ENCODE measurements around the gene CFP.
"Not testable (repeated sequence)": the region's sequence is repeated elsewhere in the genome, so short reads cannot be mapped to it uniquely, and the experiment has no call there.

The CFP gene

DNA sequence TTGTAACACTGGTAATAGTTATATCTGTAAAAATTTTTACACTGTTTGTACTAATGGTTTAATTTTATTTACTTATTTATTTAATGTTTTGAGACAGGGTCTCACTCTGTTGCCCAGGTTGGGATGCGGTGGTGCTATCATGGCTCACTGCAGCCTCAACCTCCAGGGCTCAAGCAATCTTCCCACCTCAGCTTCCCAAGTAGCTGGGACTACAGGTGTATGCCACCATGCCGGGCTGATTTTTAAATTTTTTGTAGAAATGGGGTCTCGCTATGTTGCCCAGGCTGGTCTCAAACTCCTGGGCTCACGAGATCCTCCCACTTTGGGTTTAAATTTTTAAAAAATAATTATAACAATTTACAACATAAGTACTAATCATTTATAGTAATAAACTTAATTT lies 26.6 kb downstream of the CFP start:
- H3K27ac ChIP-seq (ENCODE audit: low read depth, low read length); H3K9me3 ChIP-seq (ENCODE audit: insufficient read depth, low read depth, low read length); H3K4me1 ChIP-seq (ENCODE audit: insufficient read depth, low read length); H3K27me3 ChIP-seq (ENCODE audit: insufficient read depth, low read length); H3K36me3 ChIP-seq (ENCODE audit: insufficient read depth, low read length); H3K9ac ChIP-seq (ENCODE audit: low read depth, low read length); H3K4me3 ChIP-seq (ENCODE audit: low read length): not testable (repeated sequence)
- 100% methylated on average over 1 of the region's 4 CpGs for WGBS

GRCh38 chrX:47597222-47597621 lies 32.5 kb downstream of the CFP start:
- Histone ChIP-seq H3K4me1 (ENCODE audit: insufficient read depth, low read length) (no peaks in the 10 kb centered on the region), H3K9ac (ENCODE audit: low read depth, low read length) (no peak overlapping the region), H3K27ac (ENCODE audit: low read depth, low read length) (no peak overlapping the region), H3K36me3 (ENCODE audit: insufficient read depth, low read length) (no peaks in the 10 kb centered on the region), H3K27me3 (ENCODE audit: insufficient read depth, low read length) (no peaks in the 10 kb centered on the region), H3K4me3 (ENCODE audit: low read length) (no peak overlapping the region), H3K9me3 (ENCODE audit: insufficient read depth, low read depth, low read length) (no peaks in the 10 kb centered on the region)
- 100% methylated on average over 2 of the region's 3 CpGs for WGBS

- H3K4me3 ChIP-seq (ENCODE audit: low read length) = no peak overlapping the region
- H3K27ac ChIP-seq (ENCODE audit: low read depth, low read length) = no peak overlapping the region
- H3K9ac ChIP-seq (ENCODE audit: low read depth, low read length) = no peak overlapping the region
- 90% methylated on average over 2 of the region's 2 CpGs for WGBS
- H3K4me1 ChIP-seq (ENCODE audit: insufficient read depth, low read length) = no peaks in the 10 kb centered on the region
- H3K27me3 ChIP-seq (ENCODE audit: insufficient read depth, low read length) = no peaks in the 10 kb centered on the region
- H3K36me3 ChIP-seq (ENCODE audit: insufficient read depth, low read length) = no peaks in the 10 kb centered on the region
- H3K9me3 ChIP-seq (ENCODE audit: insufficient read depth, low read depth, low read length) = no peaks in the 10 kb centered on the region
Measured at GRCh38 chrX:47596256-47596655, 33.5 kb downstream of the CFP start.

- Histone ChIP-seq H3K27me3 (ENCODE audit: insufficient read depth, low read length) (no peaks in the 10 kb centered on the region), H3K9me3 (ENCODE audit: insufficient read depth, low read depth, low read length) (no peaks in the 10 kb centered on the region), H3K4me1 (ENCODE audit: insufficient read depth, low read length) (no peaks in the 10 kb centered on the region), H3K36me3 (ENCODE audit: insufficient read depth, low read length) (no peaks in the 10 kb centered on the region), H3K4me3 (ENCODE audit: low read length) (no peak overlapping the region), H3K27ac (ENCODE audit: low read depth, low read length) (no peak overlapping the region), H3K9ac (ENCODE audit: low read depth, low read length) (no peak overlapping the region)
- 91% methylated on average over 1 of the region's 1 CpG for WGBS
Measured at GRCh38 chrX:47595716-47596251, 33.9 kb downstream of the CFP start.

GRCh38 chrX:47593522-47593921 lies 36.2 kb downstream of the CFP start:
- WGBS = 92% methylated on average over 3 of the region's 4 CpGs
- H3K4me1 ChIP-seq (ENCODE audit: insufficient read depth, low read length) = no peaks in the 10 kb centered on the region
- H3K27me3 ChIP-seq (ENCODE audit: insufficient read depth, low read length) = no peaks in the 10 kb centered on the region
- H3K27ac ChIP-seq (ENCODE audit: low read depth, low read length) = no peak overlapping the region
- H3K36me3 ChIP-seq (ENCODE audit: insufficient read depth, low read length) = no peaks in the 10 kb centered on the region
- no peak overlapping the region for H3K9ac ChIP-seq (ENCODE audit: low read depth, low read length)
- no peaks in the 10 kb centered on the region for H3K9me3 ChIP-seq (ENCODE audit: insufficient read depth, low read depth, low read length)
- H3K4me3 ChIP-seq (ENCODE audit: low read length) = no peak overlapping the region

GRCh38 chrX:47590984-47591383 lies 38.7 kb downstream of the CFP start:
- H3K4me1 ChIP-seq (ENCODE audit: insufficient read depth, low read length) = no peaks in the 10 kb centered on the region
- H3K9ac ChIP-seq (ENCODE audit: low read depth, low read length) = no peak overlapping the region
- no peak overlapping the region for H3K27ac ChIP-seq (ENCODE audit: low read depth, low read length)
- H3K27me3 ChIP-seq (ENCODE audit: insufficient read depth, low read length) = no peaks in the 10 kb centered on the region
- no peaks in the 10 kb centered on the region for H3K9me3 ChIP-seq (ENCODE audit: insufficient read depth, low read depth, low read length)
- no peaks in the 10 kb centered on the region for H3K36me3 ChIP-seq (ENCODE audit: insufficient read depth, low read length)
- WGBS = 92% methylated on average over 5 of the region's 5 CpGs
- no peak overlapping the region for H3K4me3 ChIP-seq (ENCODE audit: low read length)

GRCh38 chrX:47587906-47588735 lies 41.6 kb downstream of the CFP start:
- H3K27ac ChIP-seq (ENCODE audit: low read depth, low read length) = no peak overlapping the region
- H3K27me3 ChIP-seq (ENCODE audit: insufficient read depth, low read length) = no peaks in the 10 kb centered on the region
- peaks cover 4% of the 10 kb centered on the region; the same call in 1 of the 2 replicates for H3K36me3 ChIP-seq (ENCODE audit: insufficient read depth, low read length)
- no peak overlapping the region for H3K9ac ChIP-seq (ENCODE audit: low read depth, low read length)
- no peaks in the 10 kb centered on the region for H3K9me3 ChIP-seq (ENCODE audit: insufficient read depth, low read depth, low read length)
- WGBS = 94% methylated on average over 16 of the region's 16 CpGs
- no peaks in the 10 kb centered on the region for H3K4me1 ChIP-seq (ENCODE audit: insufficient read depth, low read length)
- H3K4me3 ChIP-seq (ENCODE audit: low read length) = no peak overlapping the region

DNA sequence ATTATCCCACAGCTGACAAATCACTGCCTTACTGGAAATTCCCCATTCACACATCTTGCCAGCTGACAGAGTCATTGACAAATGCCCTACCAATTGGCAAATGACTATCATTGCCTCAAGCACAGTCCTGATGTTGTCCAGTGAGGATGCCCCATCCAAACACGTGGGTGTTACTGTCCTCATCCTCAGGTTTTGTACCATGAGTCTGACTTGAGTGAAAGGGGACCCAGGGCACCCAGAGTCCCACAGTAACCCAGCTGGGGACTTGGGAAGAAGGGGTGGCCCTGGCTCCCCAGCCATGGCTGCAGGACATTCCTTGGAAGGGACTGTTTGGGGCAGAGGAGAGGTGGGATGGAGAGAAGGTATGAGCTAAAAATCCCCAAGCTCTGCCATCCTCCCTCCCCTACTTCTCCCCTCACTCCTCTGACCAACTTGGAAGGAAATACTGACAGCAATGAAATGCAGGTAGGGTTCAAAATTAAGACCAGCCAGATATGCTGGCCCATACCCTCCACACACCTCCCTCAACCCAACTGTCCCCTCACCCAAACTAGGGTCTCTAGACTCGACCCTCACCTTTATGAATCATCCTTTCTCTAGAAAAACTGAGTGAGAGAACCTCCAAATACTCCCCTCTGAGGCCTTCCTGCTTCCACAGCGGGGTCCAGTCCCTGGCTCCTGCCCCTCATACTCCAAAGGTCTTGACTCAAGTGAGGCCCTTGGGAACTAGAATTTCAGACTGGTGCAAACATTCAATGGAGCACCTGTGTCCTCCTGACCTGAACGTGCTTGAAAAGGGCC lies 42.4 kb downstream of the CFP start:
- Histone ChIP-seq H3K36me3 (ENCODE audit: insufficient read depth, low read length) (peaks cover 4% of the 10 kb centered on the region; the same call in 1 of the 2 replicates), H3K9me3 (ENCODE audit: insufficient read depth, low read depth, low read length) (no peaks in the 10 kb centered on the region), H3K4me1 (ENCODE audit: insufficient read depth, low read length) (no peaks in the 10 kb centered on the region), H3K9ac (ENCODE audit: low read depth, low read length) (no peak overlapping the region), H3K27me3 (ENCODE audit: insufficient read depth, low read length) (no peaks in the 10 kb centered on the region), H3K4me3 (ENCODE audit: low read length) (no peak overlapping the region), H3K27ac (ENCODE audit: low read depth, low read length) (no peak overlapping the region)
- 83% methylated on average over 4 of the region's 4 CpGs for WGBS

DNA sequence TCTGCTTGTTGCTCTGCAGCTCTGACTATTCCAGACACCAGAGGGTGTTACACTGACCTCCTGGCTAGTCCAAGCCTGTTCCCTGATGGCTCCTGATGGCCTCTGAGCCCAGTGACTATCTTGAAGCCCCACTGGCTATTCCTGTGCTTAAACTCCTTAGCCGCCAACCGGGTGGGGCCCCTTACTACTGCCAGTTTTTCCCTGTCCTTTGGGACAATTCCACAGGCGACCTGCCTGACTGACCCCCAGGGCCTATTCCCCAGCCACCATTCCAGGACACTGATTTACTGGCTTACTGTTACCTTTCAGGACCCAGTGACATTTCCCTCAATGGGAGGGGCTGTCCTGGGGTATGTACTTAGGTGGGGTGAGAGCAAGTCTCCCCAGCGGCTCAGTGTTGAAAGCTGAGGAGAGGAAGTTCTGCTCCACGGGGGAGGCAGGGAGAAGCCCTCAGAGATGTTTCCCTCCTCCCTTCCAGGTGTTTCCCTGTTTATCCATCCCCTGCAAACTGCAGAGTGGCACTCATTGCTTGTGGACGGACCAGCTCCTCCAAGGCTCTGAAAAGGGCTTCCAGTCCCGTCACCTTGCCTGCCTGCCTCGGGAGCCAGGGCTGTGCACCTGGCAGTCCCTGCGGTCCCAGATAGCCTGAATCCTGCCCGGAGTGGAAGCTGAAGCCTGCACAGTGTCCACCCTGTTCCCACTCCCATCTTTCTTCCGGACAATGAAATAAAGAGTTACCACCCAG lies 43.5 kb downstream of the CFP start:
- H3K27me3 ChIP-seq (ENCODE audit: insufficient read depth, low read length) = no peaks in the 10 kb centered on the region
- no peak overlapping the region for H3K9ac ChIP-seq (ENCODE audit: low read depth, low read length)
- no peaks in the 10 kb centered on the region for H3K9me3 ChIP-seq (ENCODE audit: insufficient read depth, low read depth, low read length)
- H3K27ac ChIP-seq (ENCODE audit: low read depth, low read length) = no peak overlapping the region
- H3K4me3 ChIP-seq (ENCODE audit: low read length) = no peak overlapping the region
- H3K4me1 ChIP-seq (ENCODE audit: insufficient read depth, low read length) = no peaks in the 10 kb centered on the region
- 85% methylated on average over 10 of the region's 11 CpGs for WGBS
- peaks cover 4% of the 10 kb centered on the region; the same call in 1 of the 2 replicates for H3K36me3 ChIP-seq (ENCODE audit: insufficient read depth, low read length)

GRCh38 chrX:47585273-47585672 lies 44.5 kb downstream of the CFP start:
- 90% methylated on average over 16 of the region's 16 CpGs for WGBS
- Histone ChIP-seq H3K4me3 (ENCODE audit: low read length) (no peak overlapping the region), H3K36me3 (ENCODE audit: insufficient read depth, low read length) (peaks cover 4% of the 10 kb centered on the region; the same call in 1 of the 2 replicates), H3K9me3 (ENCODE audit: insufficient read depth, low read depth, low read length) (no peaks in the 10 kb centered on the region), H3K4me1 (ENCODE audit: insufficient read depth, low read length) (no peaks in the 10 kb centered on the region), H3K9ac (ENCODE audit: low read depth, low read length) (no peak overlapping the region), H3K27ac (ENCODE audit: low read depth, low read length) (no peak overlapping the region), H3K27me3 (ENCODE audit: insufficient read depth, low read length) (no peaks in the 10 kb centered on the region)

GRCh38 chrX:47584714-47585113 lies 45.0 kb downstream of the CFP start:
- H3K36me3 ChIP-seq (ENCODE audit: insufficient read depth, low read length) = peaks cover 4% of the 10 kb centered on the region; the same call in 1 of the 2 replicates
- H3K4me3 ChIP-seq (ENCODE audit: low read length) = no peak overlapping the region
- no peaks in the 10 kb centered on the region for H3K27me3 ChIP-seq (ENCODE audit: insufficient read depth, low read length)
- H3K4me1 ChIP-seq (ENCODE audit: insufficient read depth, low read length) = no peaks in the 10 kb centered on the region
- H3K9me3 ChIP-seq (ENCODE audit: insufficient read depth, low read depth, low read length) = no peaks in the 10 kb centered on the region
- WGBS = 90% methylated on average over 4 of the region's 6 CpGs
- H3K27ac ChIP-seq (ENCODE audit: low read depth, low read length) = no peak overlapping the region
- H3K9ac ChIP-seq (ENCODE audit: low read depth, low read length) = no peak overlapping the region
